ENCODE results near the gene LMBR1.

DNA sequence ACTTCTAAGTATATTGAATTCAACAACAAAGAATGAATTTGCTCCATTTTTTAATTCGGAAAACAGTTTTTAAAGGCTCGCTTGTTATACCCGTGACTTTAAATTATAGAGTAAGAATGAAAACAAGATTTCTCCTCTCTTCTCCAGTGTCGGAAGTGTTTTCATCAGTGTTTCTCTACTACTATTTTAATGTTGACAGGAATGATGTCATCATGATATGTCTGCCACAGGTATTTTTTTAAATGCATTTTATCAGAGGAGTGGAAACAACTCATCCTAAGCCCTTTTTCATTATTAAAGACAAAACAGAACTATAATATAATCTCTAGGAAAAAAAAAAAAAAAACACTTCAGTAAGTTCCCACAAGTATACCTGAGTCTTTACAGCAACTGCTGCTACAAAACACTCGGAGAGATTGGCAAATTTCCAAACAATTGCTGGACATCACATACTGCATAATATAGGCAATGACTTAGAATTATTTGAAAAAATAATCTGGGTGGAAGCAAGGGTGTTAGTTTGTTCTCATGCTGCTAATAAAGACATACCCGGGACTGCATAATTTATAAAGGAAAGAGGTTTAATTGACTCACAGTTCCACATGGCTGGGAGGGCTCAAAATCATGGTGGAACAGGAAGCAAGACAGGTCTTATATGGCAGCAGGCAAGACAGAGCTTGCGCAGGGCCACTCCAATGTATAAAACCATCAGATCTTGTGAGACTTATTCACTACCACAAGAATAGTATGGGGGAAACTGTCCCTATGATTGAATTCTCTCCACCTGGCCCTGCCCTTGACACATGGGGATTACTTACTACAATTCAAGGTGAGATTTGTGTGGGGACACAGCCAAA, 257.2 kb downstream of the LMBR1 start:
- TF ChIP-seq, protein P1, sequence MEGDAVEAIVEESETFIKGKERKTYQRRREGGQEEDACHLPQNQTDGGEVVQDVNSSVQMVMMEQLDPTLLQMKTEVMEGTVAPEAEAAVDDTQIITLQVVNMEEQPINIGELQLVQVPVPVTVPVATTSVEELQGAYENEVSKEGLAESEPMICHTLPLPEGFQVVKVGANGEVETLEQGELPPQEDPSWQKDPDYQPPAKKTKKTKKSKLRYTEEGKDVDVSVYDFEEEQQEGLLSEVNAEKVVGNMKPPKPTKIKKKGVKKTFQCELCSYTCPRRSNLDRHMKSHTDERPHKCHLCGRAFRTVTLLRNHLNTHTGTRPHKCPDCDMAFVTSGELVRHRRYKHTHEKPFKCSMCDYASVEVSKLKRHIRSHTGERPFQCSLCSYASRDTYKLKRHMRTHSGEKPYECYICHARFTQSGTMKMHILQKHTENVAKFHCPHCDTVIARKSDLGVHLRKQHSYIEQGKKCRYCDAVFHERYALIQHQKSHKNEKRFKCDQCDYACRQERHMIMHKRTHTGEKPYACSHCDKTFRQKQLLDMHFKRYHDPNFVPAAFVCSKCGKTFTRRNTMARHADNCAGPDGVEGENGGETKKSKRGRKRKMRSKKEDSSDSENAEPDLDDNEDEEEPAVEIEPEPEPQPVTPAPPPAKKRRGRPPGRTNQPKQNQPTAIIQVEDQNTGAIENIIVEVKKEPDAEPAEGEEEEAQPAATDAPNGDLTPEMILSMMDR (IDR thresholded peaks at IDR 0.05): no peak
- no peak for TF ChIP-seq POLR2A (IDR thresholded peaks at IDR 0.05)

Data from testis (tissue), 2 donors.